ENCODE results near the gene FUT4. TPM values are rescaled to one million over a fixed set of nuclear protein-coding genes. Genes with fewer than 3 reads are reported as not detected.

FUT4 gene
- total and polyA plus RNA-seq, 2 donors (not counting 1 experiment from before 2014, with no cell fraction given) = 0.89 to 3.7 TPM

GRCh38 chr11:94567181-94567670 lies 23.5 kb downstream of the FUT4 start, which contains the start of gene PIWIL4:
Gene PIWIL4 (plus strand): TSS chr11:94567368. CDS start chr11:94567519, 151 bp downstream.
- DNase-seq (no peak), ATAC-seq (ENCODE audit: low read depth) (no peak)
- no peaks in the 10 kb centered on the region for H4K20me1 ChIP-seq (ENCODE audit: control insufficient read depth, insufficient read depth, low read length, poor library complexity, severe bottlenecking)
- no peaks in the 10 kb centered on the region for H3K36me3 ChIP-seq (replicated peaks in 1 of 2; ENCODE audit: control extremely low read depth in 1 of 2, control insufficient read depth in 1 of 2, extremely low read depth in 1 of 2, insufficient read depth in 2 of 2, low read length in 1 of 2)
- no peak within 1 kb of the TSS for H3K27ac ChIP-seq (ENCODE audit: low read length in 2 of 2)
- no peak within 1 kb of the TSS for H3K4me2 ChIP-seq (replicated peaks; ENCODE audit: low read depth, low read length, poor library complexity, severe bottlenecking)
- Mint-ChIP-seq H3K4me3 (no peak within 1 kb of the TSS), H3K9me3 (ENCODE audit: insufficient read depth) (no peaks in the 10 kb centered on the region), H3K27ac (no peak within 1 kb of the TSS), H3K4me1 (no peaks in the 10 kb centered on the region), H3K27me3 (no peaks in the 10 kb centered on the region)
- 97% methylated on average over 25 of the region's 25 CpGs for WGBS (ENCODE audit: insufficient coverage)
- no peaks in the 10 kb centered on the region for H3K79me2 ChIP-seq (ENCODE audit: control insufficient read depth, insufficient read depth, low read length)
- H3K4me3 ChIP-seq (ENCODE audit: control extremely low read depth in 1 of 5, extremely low read depth in 1 of 5, insufficient read depth in 1 of 5, low read depth in 2 of 5, low read length in 4 of 5) = no peak within 1 kb of the TSS
- peaks cover 0 to 4% (median 0%) of the 10 kb centered on the region in 3 donors for H3K9me3 ChIP-seq (ENCODE audit: control extremely low read depth in 1 of 3, control insufficient read depth in 2 of 3, insufficient read depth in 1 of 3, low read length in 2 of 3)
- intact Hi-C loops (cut with micrococcal nuclease) = no loop called here
- no peak within 1 kb of the TSS for H2AFZ ChIP-seq (ENCODE audit: insufficient read depth, low read depth, low read length, poor library complexity, severe bottlenecking)
- ChIA-PET CTCF (no interaction called here), POLR2A (no interaction called here)
- TF ChIP-seq, protein P1, sequence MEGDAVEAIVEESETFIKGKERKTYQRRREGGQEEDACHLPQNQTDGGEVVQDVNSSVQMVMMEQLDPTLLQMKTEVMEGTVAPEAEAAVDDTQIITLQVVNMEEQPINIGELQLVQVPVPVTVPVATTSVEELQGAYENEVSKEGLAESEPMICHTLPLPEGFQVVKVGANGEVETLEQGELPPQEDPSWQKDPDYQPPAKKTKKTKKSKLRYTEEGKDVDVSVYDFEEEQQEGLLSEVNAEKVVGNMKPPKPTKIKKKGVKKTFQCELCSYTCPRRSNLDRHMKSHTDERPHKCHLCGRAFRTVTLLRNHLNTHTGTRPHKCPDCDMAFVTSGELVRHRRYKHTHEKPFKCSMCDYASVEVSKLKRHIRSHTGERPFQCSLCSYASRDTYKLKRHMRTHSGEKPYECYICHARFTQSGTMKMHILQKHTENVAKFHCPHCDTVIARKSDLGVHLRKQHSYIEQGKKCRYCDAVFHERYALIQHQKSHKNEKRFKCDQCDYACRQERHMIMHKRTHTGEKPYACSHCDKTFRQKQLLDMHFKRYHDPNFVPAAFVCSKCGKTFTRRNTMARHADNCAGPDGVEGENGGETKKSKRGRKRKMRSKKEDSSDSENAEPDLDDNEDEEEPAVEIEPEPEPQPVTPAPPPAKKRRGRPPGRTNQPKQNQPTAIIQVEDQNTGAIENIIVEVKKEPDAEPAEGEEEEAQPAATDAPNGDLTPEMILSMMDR (IDR thresholded peaks at IDR 0.05) = no peak
- TF ChIP-seq EZH2 (IDR thresholded peaks at IDR 0.05; ENCODE audit: borderline replicate concordance, insufficient read depth, low read depth, low read length, poor library complexity, severe bottlenecking) = no peak
- no peak within 1 kb of the TSS for H3K9ac ChIP-seq (ENCODE audit: low read length)
- no peaks in the 10 kb centered on the region for H3K27me3 ChIP-seq (replicated peaks in 1 of 4; ENCODE audit: control extremely low read depth in 1 of 4, control insufficient read depth in 3 of 4, insufficient read depth in 4 of 4, low read length in 3 of 4)
- H3K4me1 ChIP-seq (ENCODE audit: control insufficient read depth in 2 of 2, insufficient read depth in 2 of 2, low read length in 2 of 2) = no peaks in the 10 kb centered on the region

- Histone ChIP-seq H3K27ac (ENCODE audit: low read length in 2 of 2) (no peak overlapping the region), H3K36me3 (replicated peaks in 1 of 2; ENCODE audit: control extremely low read depth in 1 of 2, control insufficient read depth in 1 of 2, extremely low read depth in 1 of 2, insufficient read depth in 2 of 2, low read length in 1 of 2) (no peaks in the 10 kb centered on the region), H3K4me1 (ENCODE audit: control insufficient read depth in 2 of 2, insufficient read depth in 2 of 2, low read length in 2 of 2) (no peaks in the 10 kb centered on the region), H3K4me3 (ENCODE audit: control extremely low read depth in 1 of 5, extremely low read depth in 1 of 5, insufficient read depth in 1 of 5, low read depth in 2 of 5, low read length in 4 of 5) (no peak overlapping the region), H3K9ac (ENCODE audit: low read length) (no peak overlapping the region), H3K9me3 (ENCODE audit: control extremely low read depth in 1 of 3, control insufficient read depth in 2 of 3, insufficient read depth in 1 of 3, low read length in 2 of 3) (peaks cover 0 to 4% (median 0%) of the 10 kb centered on the region in 3 donors), H3K27me3 (replicated peaks in 1 of 4; ENCODE audit: control extremely low read depth in 1 of 4, control insufficient read depth in 3 of 4, insufficient read depth in 4 of 4, low read length in 3 of 4) (no peaks in the 10 kb centered on the region), H3K79me2 (ENCODE audit: control insufficient read depth, insufficient read depth, low read length) (no peaks in the 10 kb centered on the region), H2AFZ (ENCODE audit: insufficient read depth, low read depth, low read length, poor library complexity, severe bottlenecking) (no peak overlapping the region), H4K20me1 (ENCODE audit: control insufficient read depth, insufficient read depth, low read length, poor library complexity, severe bottlenecking) (no peaks in the 10 kb centered on the region), H3K4me2 (replicated peaks; ENCODE audit: low read depth, low read length, poor library complexity, severe bottlenecking) (no peak overlapping the region)
- 94% methylated on average over 2 of the region's 5 CpGs for WGBS (ENCODE audit: insufficient coverage)
- Mint-ChIP-seq H3K27me3 (no peaks in the 10 kb centered on the region), H3K4me1 (no peaks in the 10 kb centered on the region), H3K4me3 (no peak overlapping the region), H3K27ac (no peak overlapping the region), H3K9me3 (ENCODE audit: insufficient read depth) (no peaks in the 10 kb centered on the region)
- CTCF ChIA-PET = no interaction called here
- TF ChIP-seq, protein P1 (IDR thresholded peaks at IDR 0.05) = no peak
- TF ChIP-seq EZH2 (IDR thresholded peaks at IDR 0.05; ENCODE audit: borderline replicate concordance, insufficient read depth, low read depth, low read length, poor library complexity, severe bottlenecking) = no peak
- POLR2A ChIA-PET = no interaction called here
- no peak for ATAC-seq (ENCODE audit: low read depth)
- intact Hi-C loops (cut with micrococcal nuclease) = no loop called here
- DNase-seq = no peak
Observed at GRCh38 chr11:94568200-94568599, 24.5 kb downstream of the FUT4 start.
